Neural progenitor cell (in vitro differentiated cells): ENCODE data around the gene SNCAIP.

ENCODE experiments used
- CTCF ChIP-seq: fragments of 200-600 bp; sonication (generic); IDR thresholded peaks from 2 replicates; pipeline ENCODE4 v1.5.1; 2017; ENCODE audit warnings: antibody characterized with exemption, mild to moderate bottlenecking
- EZH2 ChIP-seq: fragments of 200-600 bp; sonication (generic); IDR thresholded peaks from 2 replicates; pipeline ENCODE4 v1.6.1; 2017; ENCODE audit warnings: antibody characterized with exemption, mild to moderate bottlenecking, moderate library complexity
- EZH2phosphoT487 ChIP-seq: fragments of 200-600 bp; sonication (generic); IDR thresholded peaks from 2 replicates; pipeline ENCODE4 v1.6.1; 2017; ENCODE audit warnings: antibody characterized with exemption

- TF ChIP-seq CTCF (no peak), EZH2phosphoT487 (no peak), EZH2 (no peak)
Measured at GRCh38 chr5:122470365-122470764, 158.3 kb downstream of the SNCAIP start.
